Anterior cingulate cortex (tissue), 58 donors: Measurements from ENCODE around the gene ADM2.
A peak's percentile ranks its signal among the peaks of the same experiment; 100 is the strongest.

Experiments
- DNase-seq, 58 donors: peaks; one replicate each; lab custom pipeline; 2025; lab: John Stamatoyannopoulos, UW

Gene ADM2

DNA sequence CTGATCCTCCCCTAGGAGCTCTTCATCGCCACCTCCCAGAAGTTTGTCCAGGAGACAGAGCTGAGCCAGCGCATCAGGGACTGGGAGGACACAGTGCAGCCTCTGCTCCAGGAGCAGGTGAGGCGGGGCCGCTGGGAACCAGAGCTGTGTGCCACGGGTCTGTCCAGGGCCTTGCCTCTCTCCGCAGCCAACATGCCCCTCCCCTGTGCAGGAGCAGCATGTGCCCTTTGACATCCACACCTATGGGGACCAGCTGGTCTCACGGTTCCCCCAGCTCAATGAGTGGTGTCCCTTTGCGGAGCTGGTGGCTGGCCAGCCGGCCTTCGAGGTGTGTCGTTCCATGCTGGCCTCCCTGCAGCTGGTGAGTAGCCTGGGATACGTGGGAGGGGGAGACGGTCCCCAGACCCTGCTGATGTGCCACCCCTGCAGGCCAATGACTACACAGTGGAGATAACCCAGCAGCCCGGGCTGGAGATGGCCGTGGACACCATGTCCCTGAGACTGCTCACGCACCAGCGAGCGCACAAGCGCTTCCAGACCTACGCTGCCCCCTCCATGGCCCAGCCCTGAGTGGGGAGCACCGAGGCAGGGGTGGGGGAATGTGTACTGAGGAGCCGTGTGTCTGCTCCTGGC is 41.6 kb downstream of the ADM2 start:
- no peak for DNase-seq

DNA sequence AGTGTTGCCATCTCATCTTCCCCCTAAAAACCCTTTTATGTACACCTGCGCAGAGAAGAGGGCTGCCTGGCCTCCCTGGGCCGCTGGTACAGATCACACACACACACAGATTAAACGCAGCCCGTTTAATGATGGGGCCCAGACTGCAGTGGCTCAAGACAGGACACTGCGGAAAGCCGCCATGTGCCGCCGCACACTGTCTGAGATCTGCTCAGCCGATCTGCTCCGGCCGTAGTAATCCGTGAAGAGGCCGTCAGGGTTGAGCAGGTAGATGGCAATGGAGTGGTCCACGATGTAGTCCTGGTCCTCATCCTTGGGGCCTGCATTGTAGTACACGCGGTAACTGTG is 42.1 kb downstream of the ADM2 start:
- DNase-seq = no peak

DNA sequence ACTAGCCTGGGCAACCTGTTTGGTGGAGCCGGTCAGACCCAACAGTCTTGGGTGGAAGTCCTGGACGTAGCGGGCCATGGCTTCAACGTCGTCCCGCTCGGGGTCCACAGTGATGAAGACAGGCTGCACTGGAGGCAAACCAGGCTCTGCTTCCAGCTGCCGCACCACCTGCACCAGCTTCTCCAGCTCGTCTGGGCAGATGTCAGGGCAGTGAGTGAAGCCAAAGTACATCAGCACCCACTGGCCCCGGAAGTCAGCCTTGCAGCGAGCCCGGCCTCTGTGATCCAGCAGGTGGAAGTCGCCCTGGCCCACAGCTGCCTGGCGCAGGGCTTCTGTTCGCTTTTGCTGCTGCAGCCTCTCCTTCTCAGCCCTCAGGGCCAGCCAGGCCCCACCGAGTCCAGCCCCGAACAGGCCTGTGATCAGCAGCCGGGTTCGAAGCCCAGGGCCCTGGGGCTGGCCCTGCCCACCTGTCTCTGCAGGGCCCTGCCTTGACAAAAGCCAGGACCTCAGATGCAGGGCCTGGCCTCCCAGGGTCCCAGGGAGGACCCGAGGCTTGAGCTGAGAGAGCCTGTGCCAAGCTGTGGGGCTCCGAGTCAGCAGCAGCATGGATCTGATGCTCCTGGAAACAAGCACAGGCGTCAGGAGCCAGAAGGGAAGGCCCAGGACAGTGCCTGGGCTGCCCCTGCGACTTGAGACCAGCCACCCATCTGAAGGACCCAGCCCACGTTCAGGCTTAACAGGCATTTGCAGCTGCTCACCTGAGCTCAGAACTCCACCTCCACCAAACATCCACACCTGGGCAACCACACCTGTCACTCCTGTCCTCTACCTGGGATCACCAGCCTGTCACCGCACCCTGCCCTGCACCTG is 42.7 kb downstream of the ADM2 start:
- no peak for DNase-seq

DNA sequence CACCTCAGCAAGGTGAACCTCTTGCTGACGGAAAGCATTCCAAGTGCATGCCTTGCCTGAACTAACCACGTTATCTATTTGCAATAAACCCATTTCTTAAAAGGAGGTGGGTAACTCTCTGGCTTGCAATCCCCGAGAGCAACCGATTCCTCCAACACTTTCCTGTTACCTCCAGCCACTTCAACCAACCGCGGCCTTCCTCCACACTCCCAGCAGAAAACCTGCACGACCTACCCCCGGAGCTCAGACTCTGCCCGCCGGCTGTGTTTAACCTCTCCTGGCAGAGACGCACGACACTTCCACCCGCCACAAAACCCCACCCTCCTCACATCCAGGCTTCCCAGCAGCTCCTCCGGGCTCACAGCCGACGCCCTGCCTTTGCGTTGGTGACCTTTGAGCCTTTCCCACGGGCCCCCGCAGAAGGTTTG is 43.3 kb downstream of the ADM2 start:
- DNase-seq = no peak

DNA sequence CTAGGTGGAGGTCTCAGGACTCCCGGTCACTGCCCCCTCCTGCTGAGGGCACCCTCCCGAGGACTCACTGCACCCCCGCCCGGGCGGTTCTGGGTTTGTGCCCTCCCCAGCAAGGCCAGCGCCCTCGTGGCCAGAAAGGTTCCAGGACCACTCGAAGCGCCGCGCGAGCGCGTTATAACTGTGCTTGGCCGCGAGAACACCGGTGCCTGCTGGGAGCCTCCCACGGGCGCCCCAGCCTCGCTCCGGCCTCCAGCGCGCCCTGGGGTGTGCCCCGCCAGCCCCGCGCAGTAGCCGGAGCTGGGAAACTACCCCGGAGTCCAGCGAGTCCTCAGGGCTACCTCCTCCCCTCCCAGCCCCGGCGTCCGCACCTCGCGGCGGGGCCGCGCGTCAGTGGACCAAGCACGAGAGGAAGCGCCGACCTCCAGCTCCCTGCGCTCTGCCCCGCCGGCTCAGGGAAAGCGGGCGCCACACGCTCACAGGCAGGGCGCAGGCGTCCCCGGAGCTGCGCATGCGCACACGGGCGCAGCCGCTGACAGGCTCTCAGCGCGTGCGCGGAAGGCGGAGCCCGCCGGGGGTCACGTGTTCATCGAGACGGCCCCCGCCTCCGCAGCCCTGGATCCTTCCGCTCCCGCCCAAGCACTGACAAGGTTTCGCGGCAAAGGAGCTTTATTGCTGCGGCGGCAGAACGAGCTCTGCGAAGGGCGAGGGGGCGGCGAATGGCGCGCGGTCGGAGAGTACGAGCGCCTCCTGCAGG is 43.9 kb downstream of the ADM2 start, which contains the start of gene SCO2:
SCO2 (minus strand) TSS at position 495 of the 754 bp plus-strand sequence. CDS start 1,187 bp downstream, outside the sequence.
- peak; percentile 44 to 97 (median 91) for DNase-seq

DNA sequence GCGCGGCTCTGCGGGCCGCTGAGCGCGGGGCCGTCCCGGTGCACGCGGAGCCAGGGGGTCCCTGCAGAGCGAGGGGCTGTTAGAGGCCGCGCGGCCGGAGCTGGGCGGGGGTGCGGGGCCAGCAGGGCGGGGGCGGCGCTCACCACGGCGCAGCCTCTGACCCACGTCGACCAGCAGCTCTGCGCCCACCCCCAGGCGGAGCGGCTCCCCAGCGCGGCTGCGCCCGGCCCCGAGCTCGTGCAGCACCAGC is 44.4 kb downstream of the ADM2 start:
- peak in 19 of 58 donors; percentile 46 to 90 (median 75) for DNase-seq

DNA sequence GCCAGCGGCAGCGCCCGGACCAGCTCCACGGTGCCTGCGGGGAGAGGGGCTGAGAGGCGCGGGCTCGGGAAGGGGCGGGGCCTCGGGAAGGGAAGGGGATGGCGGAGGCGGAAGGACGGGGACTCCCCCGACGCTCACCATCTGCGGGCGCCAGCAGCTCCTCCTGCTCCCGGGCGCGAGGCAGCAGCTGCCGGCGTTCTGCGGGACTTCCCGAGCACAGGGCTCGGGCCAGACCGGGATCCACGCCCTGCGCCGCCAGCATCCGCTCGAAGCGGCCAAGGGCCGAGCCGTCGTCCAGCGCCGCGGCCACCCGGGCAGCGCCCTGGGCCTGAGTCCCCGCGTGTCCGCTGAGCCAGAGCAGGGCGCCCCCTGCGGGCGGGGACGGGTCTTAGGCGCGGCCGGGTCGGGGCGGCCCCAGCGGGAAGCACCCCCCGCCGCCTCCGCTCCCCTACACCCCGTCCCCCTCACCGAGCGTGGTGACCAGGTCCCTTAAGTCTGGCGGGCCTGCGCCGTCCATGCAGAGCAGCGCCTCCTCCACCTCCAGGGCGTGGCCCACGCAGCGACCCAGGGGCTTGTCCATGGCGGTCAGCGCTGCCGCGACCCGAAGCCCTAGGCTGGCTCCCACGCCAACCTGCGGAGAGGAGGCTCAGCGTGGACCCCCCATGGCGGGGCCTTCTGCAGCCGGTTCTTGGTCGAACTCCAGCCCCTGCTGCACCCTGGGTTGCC is 44.9 kb downstream of the ADM2 start:
- DNase-seq = peak in 37 of 58 donors; percentile 40 to 80 (median 68)

DNA sequence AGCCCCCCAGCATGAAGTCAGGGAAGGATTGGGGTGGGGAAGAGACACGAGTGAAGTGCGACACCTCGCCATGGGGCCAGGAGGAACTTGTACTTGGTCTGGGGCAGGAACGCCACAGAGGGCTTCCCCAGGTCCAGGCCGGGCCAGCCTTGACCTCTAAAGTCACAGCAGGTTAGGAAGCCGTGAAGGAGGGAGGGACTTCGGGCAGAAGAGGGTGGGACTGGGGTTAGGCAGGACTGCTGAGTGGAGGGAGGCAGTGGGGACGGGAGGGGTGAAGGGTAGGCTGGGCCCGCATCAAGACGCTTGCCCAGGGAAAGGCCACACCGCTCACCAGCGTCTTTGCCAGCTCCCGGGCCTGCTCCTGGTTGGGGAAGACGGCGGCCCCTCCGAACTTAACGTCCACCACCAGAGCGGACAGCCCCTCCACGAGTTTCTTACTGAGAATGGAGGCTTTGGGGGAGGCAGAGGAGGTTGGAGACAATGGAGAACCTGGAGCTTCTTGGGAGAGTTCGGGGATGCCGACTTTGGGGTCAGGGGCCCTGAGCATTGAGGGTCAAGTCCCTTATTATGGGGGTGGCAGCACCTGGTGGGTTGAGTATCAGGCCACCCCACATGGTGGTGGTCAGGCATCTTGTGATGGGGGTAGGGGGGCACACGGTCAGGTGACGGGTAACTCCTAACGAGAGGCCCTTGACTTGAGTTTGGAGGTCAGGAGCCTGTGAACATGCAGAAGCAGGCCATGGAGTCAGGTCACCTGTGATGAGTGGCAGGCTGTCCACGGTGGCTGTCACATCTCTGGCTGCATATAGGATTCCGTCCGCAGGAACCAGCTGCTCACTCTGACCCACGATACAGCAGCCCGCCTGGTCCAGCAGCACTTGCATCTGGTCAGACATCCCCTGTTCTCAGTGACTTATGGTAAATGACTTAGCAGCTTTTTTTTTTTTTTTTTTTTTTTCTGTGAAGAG is 45.8 kb downstream of the ADM2 start:
- DNase-seq = no peak

DNA sequence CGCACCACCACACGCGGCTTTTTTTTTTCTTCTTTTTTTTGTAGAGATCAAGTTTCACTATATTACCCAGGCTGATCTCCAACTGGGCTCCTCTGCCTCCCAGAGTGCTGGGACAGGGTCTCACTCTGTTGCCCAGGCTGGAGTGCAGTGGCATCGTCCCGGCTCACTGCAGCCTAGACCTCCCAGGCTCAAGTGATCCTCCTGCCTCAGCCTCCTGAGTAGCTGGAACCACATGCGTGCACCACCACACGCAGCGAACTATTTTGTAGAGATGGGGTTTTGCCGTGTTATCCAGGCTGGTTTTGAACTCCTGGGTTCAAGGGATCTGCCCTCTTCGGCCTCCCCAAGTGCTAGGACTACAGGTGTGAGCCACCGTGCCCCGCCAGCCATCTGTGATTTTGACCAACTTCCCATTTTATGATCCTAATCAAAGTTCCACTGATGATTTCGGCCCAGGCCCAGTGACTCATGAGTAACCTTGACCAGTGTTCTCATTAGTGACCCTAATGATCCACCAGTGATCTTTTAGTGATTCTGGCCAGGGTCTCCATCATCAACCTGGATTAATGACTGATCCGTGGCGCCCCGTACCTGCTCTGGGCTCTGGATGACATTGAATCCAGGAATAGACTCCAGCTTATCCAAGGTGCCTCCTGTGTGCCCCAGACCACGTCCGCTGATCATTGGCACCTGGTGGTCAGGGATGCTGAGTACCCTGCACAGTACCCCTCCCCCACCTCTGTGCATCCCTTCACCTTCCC is 46.8 kb downstream of the ADM2 start:
- no peak for DNase-seq

DNA sequence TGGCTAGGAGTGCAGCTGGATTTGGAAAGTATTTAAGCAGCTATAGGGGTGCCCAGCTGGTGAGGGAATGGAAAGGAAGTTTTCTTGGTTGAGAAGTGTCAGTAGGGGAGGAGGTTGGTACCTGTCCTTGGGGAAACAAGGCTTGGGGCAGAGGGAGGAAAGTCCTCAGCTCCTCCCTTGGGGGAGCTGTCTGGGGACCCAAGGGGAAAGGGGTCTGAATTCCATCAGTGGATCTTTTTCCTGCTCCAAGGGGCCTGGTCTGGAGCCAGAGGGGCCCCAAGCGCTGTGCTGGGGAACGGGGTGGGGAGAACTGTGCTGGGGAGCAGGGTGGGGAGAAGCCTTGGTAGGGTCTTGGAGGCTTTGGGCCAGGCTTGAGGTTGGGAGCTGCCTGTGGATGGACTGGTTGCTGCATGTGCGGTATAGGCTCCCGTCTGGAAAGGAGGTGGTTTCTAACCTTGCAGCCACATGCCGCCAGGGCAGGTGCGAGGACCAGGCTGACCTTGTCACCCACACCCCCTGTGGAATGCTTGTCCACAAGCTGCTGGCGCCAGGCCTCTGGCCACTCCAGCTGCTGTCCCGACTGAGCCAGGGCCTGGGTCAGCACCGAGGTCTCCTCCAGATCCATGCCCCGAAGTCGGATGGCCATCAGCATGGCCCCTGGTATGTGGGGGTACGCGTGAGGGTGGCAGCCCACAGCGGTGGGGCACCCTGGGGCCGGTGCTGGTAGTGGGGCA is 47.5 kb downstream of the ADM2 start:
- DNase-seq = no peak

DNA sequence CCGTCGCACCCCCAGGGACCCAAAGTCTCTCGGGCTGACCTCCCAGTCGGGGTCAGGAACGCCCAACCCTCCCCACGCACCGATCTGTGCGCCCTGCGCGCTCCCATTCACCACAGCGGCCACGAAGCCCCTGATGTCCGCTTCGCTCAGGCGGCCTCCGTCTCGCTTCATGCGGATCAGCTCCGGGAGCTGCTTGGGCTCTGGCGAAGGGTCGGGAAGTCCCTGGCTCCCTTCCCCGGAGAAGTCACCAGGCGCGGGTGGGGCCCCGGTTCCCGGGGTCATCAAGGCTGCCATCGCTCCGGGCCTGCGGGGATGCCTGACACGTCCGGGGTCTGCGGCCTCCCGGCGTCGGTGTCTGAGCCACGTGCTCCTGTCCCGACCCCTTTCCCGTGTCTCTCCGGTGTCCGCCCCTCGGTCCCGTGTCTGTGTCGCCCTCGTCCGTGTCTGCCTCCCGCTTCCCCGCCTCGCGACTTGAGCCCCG is 48.1 kb downstream of the ADM2 start:
- DNase-seq = no peak

DNA sequence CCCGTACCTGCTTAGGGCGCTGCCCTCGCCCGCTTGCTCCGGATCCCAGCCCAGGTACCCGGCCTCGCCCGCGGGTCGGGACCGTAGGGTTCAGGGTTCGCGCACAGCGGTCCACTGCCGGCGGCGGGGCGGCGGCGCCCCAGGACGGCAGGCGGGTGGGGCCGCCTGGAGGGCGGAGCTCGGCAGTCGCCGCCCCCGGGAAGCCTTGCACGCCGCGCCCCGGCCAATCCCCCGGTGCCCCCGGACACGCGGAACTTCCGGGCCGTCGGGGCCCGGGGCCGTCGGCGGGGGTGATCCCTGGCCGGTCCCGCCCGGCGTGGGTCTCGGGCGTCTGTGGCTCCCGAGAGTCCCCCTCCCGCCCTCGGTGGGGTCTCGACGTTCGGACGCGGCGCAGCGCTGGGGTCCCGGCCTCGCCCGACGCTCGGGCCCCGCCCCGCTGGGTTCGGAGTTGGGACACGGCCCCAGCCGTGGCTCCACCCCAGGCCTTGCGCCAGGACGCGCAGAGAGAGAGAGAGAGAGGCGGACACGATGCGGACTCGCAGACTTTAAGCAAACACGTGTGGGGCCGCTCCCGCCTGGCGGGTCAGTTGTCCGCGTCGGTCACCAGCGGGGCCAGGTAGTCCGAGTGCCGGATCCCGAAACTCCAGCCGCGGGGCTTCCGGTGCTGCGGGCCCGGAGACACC is 48.7 kb downstream of the ADM2 start, which contains the start of gene TYMP:
TYMP (minus strand) TSS at position 116 of the 683 bp plus-strand sequence. CDS start 303 bp downstream, outside the sequence.
- DNase-seq = peak in 1 of 58 donors; percentile 21

DNA sequence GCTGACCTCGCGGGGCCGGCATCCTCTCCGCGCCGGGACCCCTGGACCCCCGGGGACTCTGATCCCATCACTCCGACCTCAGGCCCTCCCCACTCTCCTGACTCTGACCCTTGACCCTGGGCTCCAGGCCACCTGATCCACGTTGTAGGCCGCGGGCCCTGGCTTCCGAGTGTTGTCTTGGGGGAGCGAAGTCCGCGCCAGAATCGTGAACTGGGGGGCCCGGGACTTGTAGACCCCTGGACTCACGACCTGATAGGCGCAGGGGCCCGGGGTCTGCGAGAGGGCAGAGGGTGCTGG is 49.2 kb downstream of the ADM2 start:
- DNase-seq = no peak

DNA sequence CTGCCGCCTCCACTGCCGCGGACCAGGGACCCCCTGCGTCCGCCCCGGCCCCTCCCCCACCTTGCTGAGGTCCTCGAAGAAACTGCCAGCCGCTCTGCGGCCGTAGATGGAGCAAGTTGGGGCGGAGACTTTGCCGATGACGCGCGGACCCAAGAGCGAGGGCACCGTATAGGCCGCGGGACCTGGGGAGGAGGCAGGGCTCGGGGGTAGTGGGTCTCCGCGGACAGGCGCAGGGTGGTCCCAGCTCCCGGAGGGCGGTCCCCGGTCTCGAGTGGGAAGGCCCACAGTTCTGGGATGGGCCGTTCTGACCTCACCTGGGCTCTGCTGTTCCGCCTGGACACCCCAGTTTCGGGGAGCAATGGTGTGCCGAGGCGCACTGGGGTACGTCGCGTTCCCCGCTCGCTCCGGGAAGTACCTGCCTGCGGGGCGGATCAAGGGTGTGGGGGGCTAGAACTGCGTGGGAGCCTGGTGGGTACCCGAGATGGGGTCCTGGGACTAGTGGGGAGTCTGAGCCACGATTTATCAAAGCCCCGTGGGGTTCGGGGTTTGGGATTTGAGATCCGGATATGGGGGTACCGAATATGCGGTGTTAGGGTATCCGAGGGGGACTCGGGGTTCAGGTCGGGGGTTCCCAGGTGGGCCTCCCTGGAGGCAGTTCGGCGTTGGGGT is 49.7 kb downstream of the ADM2 start:
- peak in 1 of 58 donors; percentile 13 for DNase-seq

DNA sequence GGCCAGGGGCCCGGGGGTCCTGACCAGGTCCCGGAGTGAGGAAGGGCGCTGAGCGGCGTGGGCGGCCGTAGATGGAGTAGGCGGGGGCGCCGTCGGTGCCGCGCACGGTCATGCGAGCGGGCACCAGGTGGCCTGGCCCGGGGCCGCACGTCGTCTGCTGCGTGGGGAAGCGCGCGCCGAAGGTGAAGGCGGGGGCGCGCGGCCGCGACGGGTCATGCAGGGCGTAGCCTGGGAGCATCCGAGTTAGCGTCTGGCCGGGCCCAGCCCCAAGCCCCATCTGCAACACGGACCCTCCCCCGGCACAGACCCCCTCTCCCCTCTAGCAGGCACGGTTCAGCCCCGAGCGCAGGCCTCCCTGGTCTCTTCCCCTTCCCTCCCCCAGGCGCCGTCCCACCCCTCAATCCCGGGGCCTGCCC is 50.2 kb downstream of the ADM2 start:
- no peak for DNase-seq

DNA sequence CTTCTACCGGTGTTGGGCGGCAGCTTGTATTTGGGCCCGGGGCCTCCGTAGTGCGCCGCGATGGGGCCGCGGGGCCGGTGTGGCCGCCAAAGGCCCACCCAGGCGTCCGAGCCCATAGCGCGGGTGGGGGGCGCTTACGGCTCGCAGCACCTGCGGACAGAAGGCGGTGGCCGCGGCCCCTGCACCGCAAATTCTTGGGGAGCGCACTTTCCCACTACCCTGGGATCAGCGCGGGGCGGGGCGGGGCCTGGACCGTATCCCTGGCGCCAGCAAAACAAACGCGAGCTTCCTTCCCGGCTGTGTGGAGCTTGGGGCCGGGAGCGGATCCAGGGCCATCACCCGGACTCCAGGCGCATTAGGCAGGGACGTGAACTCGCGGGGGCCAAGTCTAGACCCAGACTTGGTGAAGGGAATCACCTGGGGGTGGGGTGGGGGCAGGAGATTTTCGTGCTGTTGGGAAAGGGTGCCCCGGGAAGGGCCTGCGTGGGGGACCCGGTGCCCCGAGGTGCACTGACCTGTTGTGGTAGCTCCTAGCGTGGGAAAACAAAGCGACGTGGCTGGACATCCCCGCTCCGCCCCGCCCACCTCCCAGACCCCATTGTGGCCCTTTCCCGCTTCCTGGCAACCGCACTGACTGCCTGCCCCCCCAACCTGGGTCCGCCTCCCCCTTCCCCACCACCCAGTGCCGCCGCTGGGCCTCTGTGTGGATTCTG is 50.8 kb downstream of the ADM2 start:
- DNase-seq = no peak
